Left lung (tissue), 10 donors: Measurements from ENCODE around the gene MDGA2. TPM values are rescaled to one million over a fixed set of nuclear protein-coding genes. Genes with fewer than 3 reads are reported as not detected.

Source experiments
- ATAC-seq: fragments of 200-7000 bp; cut with Tn5 transposase; one replicate; pipeline ENCODE4 v1.9.1; 2020; ENCODE audit warnings: moderate library complexity
- DNase-seq, 4 donors: peaks; one replicate each; pipeline ENCODE4 v3.0.0-alpha.2; 2013 to 2020
- H3K27ac ChIP-seq, 2 donors: fragments of 200-600 bp; sonication (generic) in 1 of 2; one replicate each; pipeline versions ENCODE4 v1.5.0 to v1.8.0; 2020 to 2021
- H3K27me3 ChIP-seq, 2 donors: fragments of 200-600 bp; sonication (generic) in 1 of 2; one replicate each; pipeline versions ENCODE4 v1.5.0 to v1.8.0; 2020 to 2021
- H3K36me3 ChIP-seq, 2 donors: fragments of 200-600 bp; sonication (generic) in 1 of 2; one replicate each; pipeline versions ENCODE4 v1.5.0 to v1.8.0; 2020 to 2021
- H3K4me1 ChIP-seq, 2 donors: fragments of 200-600 bp; one replicate each; pipeline ENCODE4 v1.8.0; 2021
- H3K4me3 ChIP-seq, 2 donors: fragments of 200-600 bp; sonication (generic) in 1 of 2; one replicate each; pipeline versions ENCODE4 v1.5.0 to v1.8.0; 2020 to 2021; ENCODE audit warnings: mild to moderate bottlenecking in 1 of 2
- H3K9me3 ChIP-seq, 2 donors: fragments of 200-600 bp; sonication (generic) in 1 of 2; one replicate each; pipeline versions ENCODE4 v1.5.0 to v1.8.0; 2020 to 2021
- CTCF ChIP-seq, 2 donors: fragments of 200-600 bp; sonication (generic) in 1 of 2; IDR thresholded peaks; one replicate each; pipeline versions ENCODE4 v1.5.0 to v1.8.0; 2021; ENCODE audit warnings: antibody characterized with exemption in 2 of 2
- intact Hi-C, 2 donors: fragments of 100-400 bp; cut with DNase I; formaldehyde crosslinking; loops; one replicate each; pipeline versions ENCODE4 v1.11.2 to v1.14.2; 2022
- polyA plus RNA-seq, 6 donors: library from polyadenylated mRNA; unstranded; fragments of 120-200 nt; gene quantifications; one replicate each; pipeline ENCODE4 v1.2.1, GENCODE V29; 2013; ENCODE audit not compliant: insufficient read length in 6 of 6
- total RNA-seq, 2 donors: library from RNA; stranded (reverse); fragmentation: NEBNext Ultra II Directional; extraction: Animal tissue kit (Norgen Biotek cat#: 25700); gene quantifications; one replicate each; pipeline ENCODE4 v1.2.1, GENCODE V29; 2021
- donor health status: DM: no; HTN: yes; CAD: no.
- donor health status: DM: no; HTN: no; CAD: no.

The MDGA2 gene
- total and polyA plus RNA-seq, 8 donors = 0.14 to 0.62 (median 0.36) TPM; not detected in 1

GRCh38 chr14:47353186-47353585 is 322.2 kb downstream of the MDGA2 start:
- no peak overlapping the region for H3K27ac ChIP-seq
- intact Hi-C loops = no loop called here
- H3K4me3 ChIP-seq = no peak overlapping the region
- peaks cover 0 to 15% of the 10 kb centered on the region in 2 donors for H3K9me3 ChIP-seq
- DNase-seq (no peak), ATAC-seq (no peak)
- H3K27me3 ChIP-seq = no peaks in the 10 kb centered on the region
- H3K36me3 ChIP-seq = no peaks in the 10 kb centered on the region
- H3K4me1 ChIP-seq = no peaks in the 10 kb centered on the region
- no peak for TF ChIP-seq CTCF (IDR thresholded peaks at IDR 0.05)

- ATAC-seq = no peak
- TF ChIP-seq CTCF (IDR thresholded peaks at IDR 0.05) = no peak
Observed at GRCh38 chr14:47346849-47347248, 328.6 kb downstream of the MDGA2 start.

GRCh38 chr14:47345016-47345415 is 330.4 kb downstream of the MDGA2 start:
- Histone ChIP-seq H3K4me1 (no peaks in the 10 kb centered on the region), H3K27ac (no peak overlapping the region), H3K4me3 (no peak overlapping the region), H3K9me3 (no peaks in the 10 kb centered on the region), H3K36me3 (no peaks in the 10 kb centered on the region), H3K27me3 (no peaks in the 10 kb centered on the region)
- no peak for TF ChIP-seq CTCF (IDR thresholded peaks at IDR 0.05)
- DNase-seq = no peak
- no peak for ATAC-seq
- intact Hi-C loops = no loop called here

More at GRCh38 chr14:47346849-47347248, 328.6 kb downstream of the MDGA2 start:
- H3K9me3 ChIP-seq = no peaks in the 10 kb centered on the region
- DNase-seq = no peak
- H3K27me3 ChIP-seq = no peaks in the 10 kb centered on the region
- H3K4me3 ChIP-seq = no peak overlapping the region
- H3K4me1 ChIP-seq = no peaks in the 10 kb centered on the region
- no peak overlapping the region for H3K27ac ChIP-seq
- no peaks in the 10 kb centered on the region for H3K36me3 ChIP-seq
- intact Hi-C loops = no loop called here

- H3K36me3 ChIP-seq = no peaks in the 10 kb centered on the region
- no peaks in the 10 kb centered on the region for H3K9me3 ChIP-seq
- intact Hi-C loops = no loop called here
- no peak for TF ChIP-seq CTCF (IDR thresholded peaks at IDR 0.05)
- no peaks in the 10 kb centered on the region for H3K4me1 ChIP-seq
- H3K27ac ChIP-seq = no peak overlapping the region
- H3K27me3 ChIP-seq = no peaks in the 10 kb centered on the region
- no peak overlapping the region for H3K4me3 ChIP-seq
- DNase-seq (no peak), ATAC-seq (no peak)
Observed at GRCh38 chr14:47332939-47333338, 342.5 kb downstream of the MDGA2 start.

- no peak for TF ChIP-seq CTCF (IDR thresholded peaks at IDR 0.05)
- ATAC-seq (no peak), DNase-seq (peak in 2 of 4 donors; percentile 16 to 19)
- Histone ChIP-seq H3K36me3 (no peaks in the 10 kb centered on the region), H3K4me1 (no peaks in the 10 kb centered on the region), H3K27me3 (no peaks in the 10 kb centered on the region), H3K9me3 (no peaks in the 10 kb centered on the region), H3K4me3 (no peak overlapping the region), H3K27ac (no peak overlapping the region)
- intact Hi-C loops = no loop called here
Observed at GRCh38 chr14:47332106-47332505, 343.3 kb downstream of the MDGA2 start.
